Ovary (tissue), 9 donors: ENCODE results near the gene HOXA11. TPM values are rescaled to one million over a fixed set of nuclear protein-coding genes. Genes with fewer than 3 reads are reported as not detected.

Source experiments
- DNase-seq, 5 donors: peaks; one replicate each; pipeline ENCODE4 v3.0.0-alpha.2; 2019 to 2020
- H3K27ac ChIP-seq, 2 donors: fragments of 200-600 bp; one replicate each; pipeline versions ENCODE4 v1.5.1 to v1.8.0; 2019 to 2022
- H3K27me3 ChIP-seq: fragments of 200-600 bp; one replicate; pipeline ENCODE4 v1.8.0; 2022
- H3K36me3 ChIP-seq: fragments of 200-600 bp; sonication (generic); one replicate; pipeline ENCODE4 v1.5.1; 2019
- H3K4me1 ChIP-seq: one replicate; pipeline ENCODE4 v1.8.1; 2013; ENCODE audit warnings: mild to moderate bottlenecking, moderate library complexity; ENCODE audit not compliant: insufficient read depth
- H3K4me3 ChIP-seq: fragments of 200-600 bp; sonication (generic); one replicate; pipeline ENCODE4 v1.5.1; 2017
- H3K9me3 ChIP-seq, 2 donors: fragments of 200-600 bp in 1 of 2; sonication (generic) in 1 of 2; one replicate each; pipeline versions ENCODE4 v1.5.1 to v1.8.1; 2013 to 2019; ENCODE audit warnings: mild to moderate bottlenecking in 1 of 2, moderate library complexity in 1 of 2
- EP300 ChIP-seq: sonication (generic); formaldehyde crosslinking; IDR thresholded peaks from one replicate; pipeline ENCODE4 v1.6.1; 2017; ENCODE audit warnings: antibody characterized with exemption
- POLR2A ChIP-seq: fragments of 450-650 bp; IDR thresholded peaks from one replicate; pipeline ENCODE4 v1.6.1; 2017; ENCODE audit warnings: antibody characterized with exemption, mild to moderate bottlenecking, moderate library complexity
- WGBS, 3 donors: extraction: QIAGEN DNeasy Blood & Tissue Kit in 1 of 3; methylation state at CpG; one replicate each; pipeline versions ENCODE4 v1.1.5 to v1.1.7; 2013 to 2017; 5-methylcytosine and 5-hydroxymethylcytosine counted together
- intact Hi-C, 4 donors: fragments of 100-400 bp; cut with DNase I; formaldehyde crosslinking; loops; one replicate each; pipeline versions ENCODE4 v1.11.0 to v1.15.1; 2022 to 2023
- polyA plus RNA-seq, 2 donors: library from polyadenylated mRNA; stranded (reverse); fragments of 200-250 nt in 1 of 2; fragments of 350-450 nt in 1 of 2; fragmentation: Illumina TruSeq in 1 of 2; extraction: RNeasy Lipid Tissue Mini Kit (QIAGEN cat#74804) in 1 of 2; gene quantifications; one replicate each; pipeline ENCODE4 v1.2.3, GENCODE V29; 2013 to 2014
- total RNA-seq, 7 donors: library from RNA; depleted of rRNA in 2 of 7; stranded (reverse); fragments of >200 nt in 2 of 7; fragmentation: NEBNext Ultra II Directional in 3 of 7; extraction: Animal tissue kit (Norgen Biotek cat#: 25700) in 3 of 7; gene quantifications; one replicate each; pipeline versions ENCODE4 v1.1.0 to v1.2.4, GENCODE V29; 2016 to 2023
- TF ChIP-seq, protein P1 (sequence below), 3 donors: fragments of 450-650 bp in 2 of 3; fragments of 200-600 bp in 1 of 3; IDR thresholded peaks; one replicate each; pipeline versions ENCODE4 v1.5.1 to v1.8.0; 2016 to 2022; ENCODE audit warnings: antibody characterized with exemption in 3 of 3, mild to moderate bottlenecking in 1 of 3
- donor health status: DM: no; HTN: no; CAD: no; lungs with moderate emphysema.
- donor health status: DM: no; HTN: no; CAD: no.
- donor health status: Bipolar disorder and iron deficiency.
- donor health status: DM: yes; HTN: yes; CAD: no.
- donor health status: DM: no; HTN: no; CAD: no.
- donor health status: DM: yes; HTN: yes; CAD: no.

The HOXA11 gene
- total and polyA plus RNA-seq, 9 donors = 0.11 to 2.0 (median 0.91) TPM; not detected in 3

DNA sequence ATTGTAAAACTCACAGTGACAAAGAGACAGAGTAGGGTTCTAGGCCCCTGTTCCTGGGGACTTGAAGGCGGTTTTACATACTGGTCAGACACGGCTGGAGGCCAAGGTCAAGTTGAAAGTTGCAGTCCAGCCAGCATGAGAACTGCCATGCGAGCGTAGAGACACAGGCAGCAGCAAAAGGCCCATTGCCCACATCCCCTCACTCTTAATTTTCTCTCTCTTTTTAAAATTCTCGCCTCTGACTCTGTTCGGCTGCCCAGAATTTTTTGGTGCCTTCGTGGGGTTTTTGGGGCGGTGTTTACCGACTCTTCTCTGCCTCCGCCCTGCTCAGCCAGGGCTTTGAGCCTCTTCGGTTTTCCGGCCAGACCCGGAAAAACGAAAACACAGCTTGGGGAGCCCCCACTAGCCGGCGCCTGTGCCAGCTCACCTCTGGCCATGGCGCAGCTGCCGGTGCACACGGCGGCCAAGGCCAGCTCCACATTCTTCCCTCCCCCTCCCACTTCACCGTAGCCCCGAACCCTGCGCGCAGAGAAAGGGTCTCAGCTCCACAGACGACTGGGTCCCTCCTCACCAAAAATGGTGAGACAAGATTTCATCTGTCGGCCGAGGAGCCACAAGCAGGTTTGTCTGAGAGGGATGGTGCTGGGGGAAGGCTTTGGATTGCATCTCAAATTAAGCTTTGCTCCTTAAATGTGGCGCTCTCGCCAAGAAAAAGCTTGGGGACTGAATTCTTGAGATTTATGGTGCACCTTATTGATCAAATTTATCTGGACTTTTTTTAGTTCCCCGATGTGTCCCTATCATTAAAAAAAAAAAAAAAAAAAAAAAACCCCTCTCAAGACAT, 17.2 kb upstream of the HOXA11 start:
- 13 to 25% (median 18%) methylated on average over 30 of the region's 30 CpGs for WGBS, 3 donors
- no peaks in the 10 kb centered on the region for H3K36me3 ChIP-seq
- H3K27ac ChIP-seq = no peak overlapping the region
- intact Hi-C loops = loop anchor here in 2 of 4 donors (5.0 to 10.0 kb wide), 2 partner anchors 723 to 890 kb away; no protein-coding TSS in a partner anchor
- DNase-seq = no peak
- TF ChIP-seq POLR2A (no peak), EP300 (no peak)
- TF ChIP-seq, protein P1, sequence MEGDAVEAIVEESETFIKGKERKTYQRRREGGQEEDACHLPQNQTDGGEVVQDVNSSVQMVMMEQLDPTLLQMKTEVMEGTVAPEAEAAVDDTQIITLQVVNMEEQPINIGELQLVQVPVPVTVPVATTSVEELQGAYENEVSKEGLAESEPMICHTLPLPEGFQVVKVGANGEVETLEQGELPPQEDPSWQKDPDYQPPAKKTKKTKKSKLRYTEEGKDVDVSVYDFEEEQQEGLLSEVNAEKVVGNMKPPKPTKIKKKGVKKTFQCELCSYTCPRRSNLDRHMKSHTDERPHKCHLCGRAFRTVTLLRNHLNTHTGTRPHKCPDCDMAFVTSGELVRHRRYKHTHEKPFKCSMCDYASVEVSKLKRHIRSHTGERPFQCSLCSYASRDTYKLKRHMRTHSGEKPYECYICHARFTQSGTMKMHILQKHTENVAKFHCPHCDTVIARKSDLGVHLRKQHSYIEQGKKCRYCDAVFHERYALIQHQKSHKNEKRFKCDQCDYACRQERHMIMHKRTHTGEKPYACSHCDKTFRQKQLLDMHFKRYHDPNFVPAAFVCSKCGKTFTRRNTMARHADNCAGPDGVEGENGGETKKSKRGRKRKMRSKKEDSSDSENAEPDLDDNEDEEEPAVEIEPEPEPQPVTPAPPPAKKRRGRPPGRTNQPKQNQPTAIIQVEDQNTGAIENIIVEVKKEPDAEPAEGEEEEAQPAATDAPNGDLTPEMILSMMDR (IDR thresholded peaks at IDR 0.05) = no peak
- H3K4me1 ChIP-seq = peaks cover 8% of the 10 kb centered on the region
- no peaks in the 10 kb centered on the region for H3K9me3 ChIP-seq
- H3K27me3 ChIP-seq = peaks cover 6% of the 10 kb centered on the region
- H3K4me3 ChIP-seq = no peak overlapping the region

GRCh38 chr7:27201580-27202017, 16.6 kb upstream of the HOXA11 start:
- H3K4me1 ChIP-seq = peaks cover 8% of the 10 kb centered on the region
- whole genome bisulfite sequencing, 3 donors = 28 to 32% (median 31%) methylated on average over 4 of the region's 4 CpGs
- no peak for DNase-seq
- peaks cover 6% of the 10 kb centered on the region for H3K27me3 ChIP-seq
- no peak overlapping the region for H3K4me3 ChIP-seq
- intact Hi-C loops = loop anchor here in 2 of 4 donors (5.0 to 10.0 kb wide), 2 partner anchors 723 to 891 kb away; no protein-coding TSS in a partner anchor
- no peaks in the 10 kb centered on the region for H3K36me3 ChIP-seq
- no peaks in the 10 kb centered on the region for H3K9me3 ChIP-seq
- TF ChIP-seq, protein P1 (IDR thresholded peaks at IDR 0.05) = no peak
- TF ChIP-seq EP300 (no peak), POLR2A (no peak)
- H3K27ac ChIP-seq = no peak overlapping the region

DNA sequence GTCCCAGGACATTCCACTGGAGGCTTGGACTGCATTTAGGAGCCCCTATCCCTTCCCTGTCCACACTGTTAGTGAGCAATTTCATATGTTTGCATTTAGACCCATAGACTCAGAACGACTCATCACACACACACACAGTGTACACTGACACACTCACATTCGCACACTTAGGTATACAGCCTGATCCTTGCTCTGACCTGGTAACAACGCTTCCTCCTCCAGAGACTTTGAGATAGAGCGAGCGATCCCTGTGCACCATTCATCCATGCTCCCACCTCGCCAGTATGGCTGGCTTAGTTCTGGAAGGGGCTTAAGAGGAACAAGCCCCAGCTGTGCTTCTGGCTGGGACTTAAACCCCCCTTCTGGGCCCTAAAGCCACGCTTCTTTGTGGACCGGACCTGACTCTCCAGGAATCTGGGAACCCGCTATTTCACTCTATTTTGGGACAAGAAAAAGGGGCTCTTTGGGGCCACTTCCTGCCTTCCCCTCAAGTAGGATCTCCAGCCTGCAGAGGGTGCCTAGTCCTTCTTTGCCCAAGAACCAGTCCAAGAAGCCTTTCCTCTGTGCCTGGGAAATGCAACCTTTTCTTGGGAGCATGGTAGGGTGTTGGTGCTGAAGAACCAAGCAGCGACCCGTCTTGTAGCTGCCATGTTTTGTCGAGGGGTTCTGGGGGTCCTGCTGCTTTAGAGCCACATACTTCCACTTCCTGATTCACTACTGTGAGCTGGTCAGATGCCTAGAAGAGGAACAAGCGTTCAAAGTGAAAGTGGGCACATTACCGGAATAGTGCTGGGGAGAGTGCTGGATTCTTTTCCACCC, 15.9 kb upstream of the HOXA11 start:
- no peak for DNase-seq
- peaks cover 8% of the 10 kb centered on the region for H3K4me1 ChIP-seq
- TF ChIP-seq, protein P1 (IDR thresholded peaks at IDR 0.05) = no peak
- TF ChIP-seq POLR2A = no peak
- TF ChIP-seq EP300 = no peak
- no peak overlapping the region for H3K27ac ChIP-seq
- WGBS, 3 donors = 13 to 23% (median 18%) methylated on average over 14 of the region's 14 CpGs
- no peaks in the 10 kb centered on the region for H3K9me3 ChIP-seq
- peak overlapping the region; percentile 20 for H3K4me3 ChIP-seq
- intact Hi-C loops = loop anchor here in 2 of 4 donors (5.0 to 10.0 kb wide), 2 partner anchors 724 to 891 kb away; no protein-coding TSS in a partner anchor
- no peaks in the 10 kb centered on the region for H3K36me3 ChIP-seq
- peaks cover 6% of the 10 kb centered on the region for H3K27me3 ChIP-seq
